Tibial nerve (tissue), 4 donors: ENCODE measurements around the gene SERPINH1.

ENCODE experiments used
- CTCF ChIP-seq, 5 experiments: fragments of 200-600 bp in 3 of 5; fragments of 450-650 bp in 2 of 5; sonication (generic) in 3 of 5; IDR thresholded peaks; one replicate each; pipeline ENCODE4 v1.5.1; 2016 to 2019; ENCODE audit warnings: antibody characterized with exemption in 5 of 5, mild to moderate bottlenecking in 3 of 5, moderate library complexity in 2 of 5
- EP300 ChIP-seq, 2 donors: sonication (generic); formaldehyde crosslinking; IDR thresholded peaks; one replicate each; pipeline ENCODE4 v1.6.1; 2017; ENCODE audit warnings: antibody characterized with exemption in 2 of 2, mild to moderate bottlenecking in 1 of 2
- POLR2A ChIP-seq, 2 donors: fragments of 450-650 bp; IDR thresholded peaks; one replicate each; pipeline ENCODE4 v1.6.1; 2017; ENCODE audit warnings: antibody characterized with exemption in 2 of 2, mild to moderate bottlenecking in 2 of 2, moderate library complexity in 2 of 2

GRCh38 chr11:75542088-75542438 is 20.0 kb upstream of the SERPINH1 start:
- TF ChIP-seq CTCF (IDR thresholded peaks at IDR 0.05): no peak
- no peak for TF ChIP-seq POLR2A (IDR thresholded peaks at IDR 0.05)
- no peak for TF ChIP-seq EP300 (IDR thresholded peaks at IDR 0.05)
